DMS153 treated with DMSO at 0.1 percent for 48 hours (cell line): Measurements from ENCODE around the gene PIGC.
"Not testable (repeated sequence)": the region's sequence is repeated elsewhere in the genome, so short reads cannot be mapped to it uniquely, and the experiment has no call there.

Source experiments
- DNase-seq: peaks from one replicate; lab custom pipeline; 2025; ENCODE audit not compliant: unreplicated experiment; lab: John Stamatoyannopoulos, UW

The PIGC gene

DNA sequence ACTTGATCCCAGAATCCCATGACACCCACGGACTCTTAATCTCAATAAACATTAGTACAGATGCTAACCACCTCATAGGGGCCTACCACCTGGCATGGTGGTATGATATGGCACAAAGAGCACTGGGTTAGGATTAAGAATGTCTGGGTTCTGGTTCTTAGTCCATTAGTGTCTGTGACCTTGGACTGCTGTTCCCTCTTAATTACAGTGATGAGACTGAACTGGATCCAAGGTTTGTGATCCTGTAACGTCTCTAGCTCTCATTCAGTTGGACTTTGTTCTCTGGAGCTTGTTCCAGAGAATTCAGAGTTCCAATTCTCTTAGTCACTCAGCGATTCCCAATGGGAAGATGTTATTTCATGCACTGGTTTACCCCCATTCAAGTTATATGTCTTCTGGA, 23.6 kb upstream of the PIGC start:
- DNase-seq = no peak

DNA sequence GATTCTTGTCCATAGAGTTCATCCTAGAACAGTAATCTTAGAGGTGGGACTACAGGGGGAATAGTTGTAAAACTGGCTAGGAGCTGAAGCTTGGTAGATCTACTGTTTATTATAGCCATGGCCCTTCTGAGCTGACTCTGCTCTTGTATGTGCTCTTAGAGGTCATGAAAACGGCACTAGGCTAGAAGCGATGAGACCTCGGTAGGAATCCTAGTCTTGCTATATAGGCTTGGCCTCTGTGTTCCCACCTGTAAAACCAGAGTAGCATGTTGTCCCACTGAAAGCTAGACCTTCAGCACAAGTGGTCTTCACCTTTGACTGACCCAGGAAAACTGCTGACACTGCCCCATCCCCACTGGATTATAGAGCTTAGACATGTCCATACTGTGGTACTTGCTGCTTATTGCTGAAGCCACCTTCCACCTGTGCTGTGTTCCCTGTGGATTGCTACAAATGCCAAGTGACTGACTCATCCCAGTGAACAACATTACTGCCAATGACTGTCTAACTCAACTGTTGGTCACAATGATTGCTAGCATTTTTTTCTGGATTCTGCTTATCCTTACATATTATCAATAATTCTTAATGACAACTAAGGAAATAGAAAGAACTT, 23.0 kb upstream of the PIGC start:
- no peak for DNase-seq

DNA sequence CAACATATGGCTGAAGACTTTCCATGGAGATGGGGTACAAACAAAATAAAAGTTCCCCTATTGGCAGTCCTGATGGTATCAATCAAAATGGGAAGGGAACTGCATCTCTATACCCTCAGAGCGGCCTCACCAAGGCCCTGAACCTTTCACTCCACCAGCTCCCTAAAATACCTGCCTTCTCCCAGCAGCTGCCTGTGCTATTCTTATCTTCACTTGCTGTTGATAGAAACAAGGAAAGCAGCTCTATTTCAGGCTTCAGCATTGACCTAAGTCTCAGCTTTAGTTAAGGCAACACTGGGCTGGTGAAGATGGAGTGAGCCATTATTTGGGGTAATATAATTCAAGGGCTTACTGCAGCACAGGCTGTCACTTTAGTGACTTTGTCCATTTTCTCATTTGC, 21.7 kb upstream of the PIGC start:
- no peak for DNase-seq

DNA sequence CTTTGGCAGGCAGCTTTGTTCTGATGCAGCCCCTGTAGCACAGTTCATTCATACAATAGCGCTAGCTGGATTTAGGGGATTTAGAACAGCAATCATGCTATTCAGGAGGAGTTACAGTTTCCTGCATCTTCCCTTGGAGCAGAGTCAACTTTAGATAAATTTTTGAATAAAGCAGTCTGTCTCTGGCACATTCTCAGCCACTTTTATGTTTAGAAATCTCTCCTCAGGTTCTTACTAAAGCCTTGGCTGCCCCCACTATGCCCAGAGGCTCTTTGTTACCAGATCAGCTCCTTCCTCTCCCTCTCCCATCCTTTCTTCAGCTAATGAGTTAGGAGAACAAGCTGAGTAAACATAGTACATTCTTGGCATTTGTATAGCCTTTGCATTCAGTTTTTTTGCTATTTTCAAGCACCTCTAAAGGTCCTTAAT, 17.0 kb upstream of the PIGC start:
- DNase-seq = no peak

DNA sequence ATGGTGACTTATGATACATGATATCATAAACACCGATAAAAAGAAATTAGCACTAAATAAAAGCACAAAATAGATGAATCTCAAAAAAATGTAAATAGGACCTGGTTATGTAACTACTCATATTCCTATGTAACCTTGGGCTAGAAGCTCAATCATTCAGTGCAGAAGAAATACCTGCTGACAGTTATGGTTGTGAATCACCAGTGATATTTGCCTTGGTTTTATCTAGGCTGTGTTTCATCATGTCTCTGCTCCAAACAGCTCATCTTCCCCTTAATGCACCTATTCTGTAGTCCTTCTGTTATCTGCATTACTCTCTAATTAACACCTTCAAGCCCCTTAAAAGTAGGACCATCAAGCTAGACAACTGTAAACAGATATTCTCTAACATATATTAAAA, 16.3 kb upstream of the PIGC start:
- DNase-seq = no peak

DNA sequence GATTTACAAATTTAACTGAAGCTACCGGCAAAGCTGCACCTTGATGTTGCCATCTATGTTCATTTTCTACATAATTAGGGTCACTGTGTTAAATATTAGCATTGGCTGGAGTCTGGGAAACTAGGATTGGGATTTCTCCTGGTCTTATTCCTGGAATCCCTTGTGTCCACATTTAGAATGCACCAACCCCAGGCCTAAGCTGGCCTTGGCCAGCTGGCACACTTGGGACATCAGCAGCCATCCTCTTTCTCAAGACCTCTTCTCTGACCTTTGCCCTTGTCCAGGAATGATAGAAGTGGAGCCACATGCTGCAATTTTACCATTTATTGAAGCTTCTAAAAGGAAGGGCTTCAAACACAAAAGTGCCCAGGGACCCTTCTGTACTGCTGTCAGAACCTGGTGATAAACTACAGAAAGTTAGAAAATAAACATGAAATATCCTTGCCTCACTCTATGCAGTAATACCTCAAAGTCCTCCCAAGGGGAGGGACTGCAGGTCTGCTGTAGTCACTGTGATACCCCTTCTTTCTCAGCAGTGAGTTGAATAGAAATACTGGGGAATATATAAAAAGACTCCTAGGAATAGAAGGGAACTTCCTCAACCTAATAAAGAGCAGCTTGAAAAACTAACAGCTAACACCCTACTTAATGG, 13.7 kb upstream of the PIGC start:
- no peak for DNase-seq

DNA sequence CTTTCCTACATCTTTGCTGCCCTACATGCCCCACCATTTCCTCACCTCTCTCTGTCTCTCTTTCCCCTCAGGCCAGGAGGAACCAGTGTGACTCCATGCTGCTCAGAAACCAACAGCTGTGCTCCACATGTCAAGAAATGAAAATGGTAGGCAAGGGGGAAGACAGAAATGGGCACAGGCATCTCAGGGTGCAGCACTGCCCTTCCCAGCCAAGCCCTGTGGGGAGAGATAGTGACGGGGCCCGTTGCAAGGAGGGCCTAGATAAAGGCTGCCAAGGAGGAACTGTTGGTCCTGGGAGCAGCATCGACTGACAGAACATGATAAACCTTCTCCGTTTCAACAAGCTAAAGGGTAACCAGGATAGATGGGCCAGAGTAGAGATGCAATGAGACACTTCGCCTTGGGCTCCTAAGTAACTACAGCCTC, 12.5 kb upstream of the PIGC start:
- no peak for DNase-seq

DNA sequence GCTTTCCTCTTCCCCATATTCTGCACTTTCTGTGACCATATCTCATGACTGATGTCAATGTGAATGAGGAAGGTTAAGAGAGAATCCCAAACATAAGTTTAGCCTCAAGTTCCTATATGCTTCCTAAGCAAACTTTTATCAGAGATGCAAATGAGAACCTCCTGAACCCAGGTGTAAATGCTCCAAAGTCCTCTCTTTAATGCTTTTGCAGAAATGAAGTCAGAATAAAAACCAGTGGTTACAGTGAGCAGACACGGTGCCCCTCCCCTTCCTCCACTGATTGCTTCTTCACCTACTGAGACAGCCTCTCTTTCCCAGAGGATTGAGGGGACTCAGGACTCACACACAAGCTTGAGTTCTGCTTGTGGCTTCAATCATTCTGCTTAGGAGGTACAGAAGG, 11.6 kb upstream of the PIGC start:
- no peak for DNase-seq

DNA sequence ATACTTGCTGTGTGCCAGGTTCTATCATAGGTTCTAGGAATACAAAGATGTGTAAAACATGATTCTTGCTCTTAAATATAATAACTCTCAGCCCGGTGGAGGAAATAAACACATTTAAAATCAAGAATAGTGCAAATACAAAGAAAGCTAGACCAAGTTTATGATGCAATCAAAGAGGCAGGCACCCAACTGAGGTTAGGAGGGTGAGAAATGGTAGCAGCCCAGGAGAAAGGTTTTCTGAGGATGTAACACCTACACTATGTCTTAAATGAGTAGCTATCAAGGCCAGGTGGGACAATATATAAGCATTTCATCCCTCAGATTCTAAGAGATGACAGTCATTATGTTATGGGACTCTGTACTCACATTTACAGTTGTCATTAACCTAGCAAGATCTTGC, 9.7 kb upstream of the PIGC start:
- DNase-seq = no peak

DNA sequence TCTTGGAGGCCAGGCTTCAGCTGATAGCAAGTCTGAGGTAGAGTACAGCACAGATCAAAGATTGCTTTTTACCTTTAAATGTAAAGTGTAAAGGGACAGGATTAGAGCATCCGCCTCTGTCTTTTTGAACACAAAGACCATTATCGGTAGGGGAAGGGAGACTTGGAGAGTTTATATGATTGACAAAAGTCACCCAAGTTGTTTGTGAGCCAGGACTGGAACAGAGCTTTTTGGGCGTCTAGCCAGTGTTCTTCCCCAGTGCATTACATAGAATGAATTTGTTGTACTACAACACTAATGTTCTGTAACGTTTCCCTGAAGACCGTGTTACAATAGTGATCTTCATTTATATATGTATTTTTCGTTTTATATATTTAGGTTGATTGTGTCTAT, 9.3 kb upstream of the PIGC start:
- no peak for DNase-seq

DNA sequence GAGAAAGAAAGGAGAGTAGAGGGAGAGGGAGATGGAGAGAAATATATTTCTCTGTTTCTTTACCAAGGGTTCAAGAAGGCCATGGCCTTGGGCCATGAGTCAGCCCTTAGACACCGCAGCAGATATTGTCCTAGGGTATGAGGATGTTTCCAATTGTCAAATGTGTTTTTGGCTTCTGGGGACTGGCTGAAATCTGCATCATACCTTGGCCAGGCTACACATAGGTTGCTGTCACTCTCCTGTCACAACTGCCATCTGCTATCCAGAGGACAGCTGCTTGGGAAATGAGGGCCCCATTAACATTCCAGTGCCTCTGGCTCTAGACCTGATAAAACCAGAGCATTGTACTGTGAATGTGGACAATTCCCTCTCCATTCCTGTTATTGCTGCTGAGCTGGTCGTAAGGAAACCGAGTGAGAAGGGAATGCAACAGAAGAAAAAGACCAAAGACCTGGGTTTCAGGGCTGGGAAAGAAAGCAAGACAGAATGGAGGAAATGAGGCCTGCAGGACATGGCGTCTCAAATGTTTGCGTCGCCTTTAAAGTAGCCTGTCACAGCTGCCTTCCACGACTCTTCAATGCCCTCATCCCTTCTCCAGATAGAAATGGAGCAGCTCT, 8.8 kb upstream of the PIGC start:
- DNase-seq = no peak

DNA sequence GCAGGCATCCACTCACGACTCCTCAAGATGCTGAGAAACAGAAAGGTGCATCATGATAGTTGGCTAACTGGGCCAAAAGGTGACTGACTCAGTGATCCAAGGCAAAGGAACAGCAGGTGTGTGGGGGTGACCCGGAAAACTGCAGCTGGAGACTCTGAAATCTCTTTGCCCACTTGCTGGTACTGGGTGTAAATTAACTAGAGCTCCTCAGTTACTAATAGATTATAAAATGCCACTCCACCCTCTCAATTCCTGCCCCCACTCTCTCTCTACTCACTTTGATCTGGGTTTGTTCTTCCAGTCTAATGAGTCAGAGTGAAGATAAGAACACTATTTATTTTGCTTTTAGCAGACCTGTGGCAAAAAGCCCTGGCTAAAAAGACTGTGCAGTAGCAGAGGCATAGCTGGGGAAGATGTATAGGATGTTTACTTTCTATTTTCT, 7.2 kb upstream of the PIGC start:
- peak; percentile 60 for DNase-seq

DNA sequence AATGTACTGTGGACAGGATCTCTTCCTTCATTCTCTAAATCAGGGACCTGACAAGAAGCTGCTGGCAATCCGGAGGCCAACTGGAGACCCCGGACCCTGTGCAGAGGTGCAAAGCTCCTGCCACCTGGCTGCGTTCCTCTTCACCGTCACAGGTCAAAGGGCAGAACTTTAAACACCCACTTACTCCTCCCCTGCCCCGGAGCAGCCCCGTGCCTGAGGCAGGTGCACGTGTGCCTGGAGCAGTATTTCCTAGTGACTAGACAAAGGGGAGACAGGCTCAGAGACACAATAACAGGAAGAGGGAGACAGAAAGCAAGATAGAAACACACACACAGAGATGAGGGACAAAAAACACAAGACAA, 6.6 kb upstream of the PIGC start:
- peak; percentile 62 for DNase-seq

DNA sequence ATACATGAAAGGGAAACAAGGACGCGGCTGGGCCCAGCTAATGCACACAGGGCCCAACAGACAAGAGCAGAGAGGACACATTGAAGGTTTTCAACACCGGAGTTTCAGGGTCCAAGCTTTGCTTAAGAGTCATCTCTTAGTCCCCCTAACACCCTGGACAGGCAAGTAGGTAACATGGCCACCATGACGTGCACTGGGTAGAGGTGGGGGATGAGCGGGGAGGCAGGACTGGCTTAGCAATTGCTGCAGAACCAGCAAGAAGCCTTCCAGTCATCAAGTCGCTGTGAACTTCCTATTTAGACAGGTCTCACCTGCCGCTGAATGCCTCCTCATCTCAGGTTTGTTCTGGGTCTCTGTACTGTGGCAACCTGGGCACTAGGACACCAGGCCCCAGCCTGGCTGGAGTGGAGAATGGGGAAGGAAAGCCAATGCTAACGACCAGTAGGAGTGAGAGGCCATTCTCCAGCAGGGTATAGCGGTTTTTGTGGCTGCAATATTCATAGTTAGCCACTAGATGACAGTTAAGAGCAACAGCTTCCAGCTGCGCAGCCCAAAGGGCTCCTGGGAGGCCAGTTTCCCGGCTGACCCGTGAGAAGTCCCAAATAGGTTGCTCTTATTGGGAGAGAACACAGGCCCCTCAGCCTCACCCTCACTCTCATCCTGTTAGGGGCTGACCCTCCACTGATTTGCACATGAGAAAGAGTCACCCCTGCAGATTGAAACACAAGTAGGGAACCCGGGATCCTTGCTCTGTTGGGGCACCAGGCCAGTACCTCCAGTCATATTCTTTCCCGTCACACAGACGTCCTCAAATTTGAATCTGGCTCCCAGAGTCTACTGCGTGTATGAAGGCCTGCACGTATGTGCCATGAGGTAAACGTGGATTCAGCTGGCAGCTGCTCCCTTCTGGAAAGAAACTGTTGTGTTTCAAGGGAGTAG, 6.0 kb upstream of the PIGC start:
- DNase-seq = no peak

DNA sequence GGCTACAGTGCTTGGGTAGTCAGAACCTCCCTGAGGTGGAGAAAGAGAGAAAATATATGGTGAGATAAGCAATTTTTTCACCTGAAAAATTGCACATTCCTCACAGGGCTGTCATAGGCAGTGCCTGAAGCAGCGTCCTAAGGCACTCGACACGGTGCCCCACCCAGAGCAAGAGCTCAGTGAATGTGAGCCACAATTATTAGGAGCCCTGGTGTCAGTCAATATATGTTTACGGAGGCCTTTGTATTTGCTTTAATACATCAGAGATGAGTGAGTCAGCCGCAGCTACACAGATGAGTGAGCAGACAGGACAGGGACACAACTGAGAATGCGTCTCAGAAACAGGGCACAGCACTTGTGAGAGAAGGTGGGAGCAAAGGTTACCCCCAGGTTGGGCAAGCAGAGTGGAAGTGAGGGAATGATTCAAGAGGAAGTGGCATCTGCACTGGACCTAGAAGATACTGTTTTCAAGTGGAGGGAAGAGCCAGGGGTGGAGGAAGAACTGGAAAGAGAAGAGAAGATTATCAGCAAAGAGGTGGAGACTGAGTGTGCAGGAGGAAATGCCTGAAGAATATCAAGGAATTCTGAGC, 5.2 kb upstream of the PIGC start:
- DNase-seq = peak; percentile 23

DNA sequence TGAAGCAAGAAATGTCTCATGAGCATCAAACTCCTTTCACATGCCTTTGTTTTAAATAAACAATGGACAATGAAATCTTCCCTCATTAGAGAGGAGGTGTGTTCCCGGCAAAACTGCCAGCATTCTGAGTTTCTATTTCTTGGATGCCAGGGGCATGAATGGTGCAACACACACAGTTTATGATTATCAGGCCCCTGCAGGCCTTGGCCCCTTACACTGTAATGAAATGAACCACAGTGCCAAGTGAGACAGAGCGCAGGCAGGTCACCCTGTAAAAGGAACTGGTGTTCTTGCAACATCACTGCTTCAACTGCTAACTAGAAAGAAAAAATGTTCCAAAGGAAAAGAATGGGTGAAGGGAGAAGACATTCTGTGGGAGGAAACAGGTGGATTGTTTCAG, 3.8 kb upstream of the PIGC start:
- DNase-seq = no peak

DNA sequence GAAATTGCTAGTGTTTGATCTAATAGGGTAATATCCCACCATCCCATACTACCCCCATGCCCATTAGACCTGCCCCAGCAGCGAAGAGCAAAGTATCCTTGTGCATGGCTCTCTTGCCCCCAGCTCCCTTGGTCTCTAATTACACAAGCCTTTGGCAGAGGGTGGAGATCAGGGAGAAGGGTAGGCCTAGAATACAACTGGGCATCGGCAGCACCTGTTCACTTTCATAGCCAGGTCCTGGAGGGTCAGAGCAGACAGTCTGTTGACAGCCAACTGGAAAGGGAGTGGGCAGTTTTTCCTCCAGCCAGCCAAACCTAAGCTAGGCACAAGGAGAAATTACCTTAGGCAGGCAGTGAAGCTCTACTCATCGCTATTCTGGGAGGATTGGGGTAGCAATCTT, 2.7 kb upstream of the PIGC start:
- no peak for DNase-seq

DNA sequence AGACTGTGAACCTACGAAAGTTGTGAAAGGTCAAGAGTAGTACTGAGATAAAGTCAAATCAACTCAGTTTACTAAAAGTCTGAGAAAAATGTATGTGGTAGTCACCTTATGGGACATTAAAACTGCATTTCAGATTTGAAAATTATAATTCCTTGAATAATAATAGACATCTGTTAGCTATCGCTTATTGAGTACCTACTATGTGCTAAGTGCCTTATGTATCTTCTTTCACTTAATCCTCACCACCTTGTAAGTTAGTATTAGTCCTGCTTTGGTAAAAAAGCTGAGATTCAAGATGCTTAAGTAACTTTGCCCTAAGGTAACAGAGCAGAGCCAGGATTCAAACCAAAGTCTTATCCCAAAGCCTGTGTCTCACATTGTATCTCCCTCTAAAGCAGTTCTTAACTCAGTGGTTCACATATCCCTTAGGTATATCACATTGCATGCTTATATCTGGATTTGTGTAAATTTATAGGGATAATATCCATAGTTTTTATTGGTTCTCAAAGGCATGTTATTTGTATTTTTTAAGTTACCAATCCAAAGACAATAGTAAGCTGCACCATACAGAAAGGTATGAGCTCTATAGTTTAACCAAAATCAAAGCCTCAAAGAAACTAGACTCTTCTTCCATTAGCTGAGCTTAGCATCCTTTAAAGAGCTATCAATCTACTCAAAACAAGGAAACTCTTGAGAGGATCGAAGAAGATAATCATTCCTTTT, 865 bp downstream of the PIGC start:
- no peak for DNase-seq

DNA sequence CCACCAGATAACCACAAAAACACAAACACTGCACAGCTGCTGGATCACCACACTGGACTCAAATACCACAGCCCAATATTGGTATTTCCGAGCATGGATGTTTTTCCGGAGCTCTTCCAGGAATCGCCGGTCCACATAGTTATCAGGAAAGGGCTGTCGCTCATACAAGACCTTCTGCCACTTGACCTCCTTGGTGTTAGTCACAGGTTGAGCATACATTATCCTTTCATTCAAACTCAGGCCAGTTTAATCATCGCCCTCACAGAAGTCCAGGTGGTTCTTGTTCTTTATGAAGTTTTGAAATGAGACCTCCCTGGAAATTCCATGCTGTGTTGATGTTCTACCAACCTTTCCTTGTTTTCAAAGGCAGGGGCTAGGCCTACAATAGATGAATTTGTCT, 1.5 kb downstream of the PIGC start:
- DNase-seq = no peak

DNA sequence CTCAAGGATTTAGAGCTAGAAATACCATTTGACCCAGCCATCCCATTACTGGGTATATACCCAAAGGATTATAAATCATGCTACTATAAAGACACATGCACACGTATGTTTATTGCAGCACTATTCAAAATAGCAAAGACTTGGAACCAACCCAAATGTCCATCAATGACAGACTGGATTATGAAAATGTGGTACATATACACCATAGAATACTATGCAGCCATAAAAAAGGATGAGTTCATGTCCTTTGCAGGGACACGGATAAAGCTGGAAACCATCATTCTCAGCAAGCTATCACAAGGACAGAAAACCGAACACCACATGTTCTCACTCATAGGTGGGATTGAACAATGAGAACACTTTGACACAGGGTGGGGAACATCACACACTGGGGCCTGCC, 6.7 kb downstream of the PIGC start:
- not testable (repeated sequence) for DNase-seq
